Smooth muscle cell (in vitro differentiated cells): ENCODE data around the gene ZNF496. TPM values are rescaled to one million over a fixed set of nuclear protein-coding genes. Genes with fewer than 3 reads are reported as not detected.

Experiments used
- DNase-seq: peaks from one replicate; lab custom pipeline; 2025; ENCODE audit not compliant: unreplicated experiment; lab: John Stamatoyannopoulos, UW
- H2AFZ ChIP-seq: fragments of 200-600 bp; sonication (generic); 2 replicates; pipeline ENCODE4 v1.6.0; 2016; ENCODE audit warnings: antibody characterized with exemption, low read depth, mild to moderate bottlenecking
- H3F3A ChIP-seq: fragments of 200-600 bp; sonication (generic); 2 replicates; pipeline ENCODE4 v1.6.0; 2017; ENCODE audit warnings: antibody characterized with exemption, low read depth
- H3K27ac ChIP-seq: fragments of 200-600 bp; sonication (generic); 2 replicates; pipeline ENCODE4 v1.5.1; 2016; ENCODE audit warnings: low read depth, mild to moderate bottlenecking
- H3K27me3 ChIP-seq: fragments of 200-600 bp; sonication (generic); 2 replicates; pipeline ENCODE4 v1.6.1; 2016; ENCODE audit warnings: low read depth, mild to moderate bottlenecking
- H3K36me3 ChIP-seq: fragments of 200-600 bp; sonication (generic); 2 replicates; pipeline ENCODE4 v1.5.1; 2016; ENCODE audit warnings: low read depth
- H3K4me1 ChIP-seq: fragments of 200-600 bp; sonication (generic); 2 replicates; pipeline ENCODE4 v1.5.1; 2016; ENCODE audit warnings: low read depth
- H3K4me2 ChIP-seq: fragments of 200-600 bp; sonication (generic); 2 replicates; pipeline ENCODE4 v1.6.0; 2016; ENCODE audit warnings: mild to moderate bottlenecking
- H3K4me3 ChIP-seq: fragments of 200-600 bp; sonication (generic); 2 replicates; pipeline ENCODE4 v1.5.1; 2016; ENCODE audit warnings: mild to moderate bottlenecking
- H3K79me2 ChIP-seq: fragments of 200-600 bp; sonication (generic); 2 replicates; pipeline ENCODE4 v1.6.0; 2016; ENCODE audit warnings: low read depth, mild to moderate bottlenecking
- H3K9ac ChIP-seq: fragments of 200-600 bp; sonication (generic); 2 replicates; pipeline ENCODE4 v1.6.0; 2016; ENCODE audit warnings: low read depth
- H3K9me3 ChIP-seq: fragments of 200-600 bp; sonication (generic); replicated peaks from 2 replicates; pipeline ENCODE4 v1.5.1; 2016; ENCODE audit warnings: low read depth
- H4K20me1 ChIP-seq: fragments of 200-600 bp; sonication (generic); 2 replicates; pipeline ENCODE4 v1.6.0; 2016; ENCODE audit warnings: low read depth
- WGBS: methylation state at CpG from one replicate; pipeline ENCODE4 v1.1.7; 2016; ENCODE audit warnings: low lambda C conversion rate; 5-methylcytosine and 5-hydroxymethylcytosine counted together
- polyA plus RNA-seq: library from polyadenylated mRNA; unstranded; fragments of >200 nt; fragmentation: Nextera tagmentation; extraction: Ambion mirVana; gene quantifications from 2 replicates; pipeline ENCODE4 v1.2.1, GENCODE V29; 2016
- total RNA-seq: library from RNA; depleted of rRNA; stranded (reverse); fragments of >200 nt; gene quantifications from 2 replicates; pipeline ENCODE4 v1.2.3, GENCODE V29; 2014
- TF ChIP-seq, protein P1 (sequence below): fragments of 200-600 bp; sonication (generic); IDR thresholded peaks from 2 replicates; pipeline ENCODE4 v1.5.1; 2017; ENCODE audit warnings: borderline replicate concordance, mild to moderate bottlenecking, antibody characterized with exemption; ENCODE audit not compliant: insufficient read depth, poor library complexity, severe bottlenecking

The ZNF496 gene
- total and polyA plus RNA-seq, 2 experiments from 2014 or later, result 14.8 to 37.0 TPM

DNA sequence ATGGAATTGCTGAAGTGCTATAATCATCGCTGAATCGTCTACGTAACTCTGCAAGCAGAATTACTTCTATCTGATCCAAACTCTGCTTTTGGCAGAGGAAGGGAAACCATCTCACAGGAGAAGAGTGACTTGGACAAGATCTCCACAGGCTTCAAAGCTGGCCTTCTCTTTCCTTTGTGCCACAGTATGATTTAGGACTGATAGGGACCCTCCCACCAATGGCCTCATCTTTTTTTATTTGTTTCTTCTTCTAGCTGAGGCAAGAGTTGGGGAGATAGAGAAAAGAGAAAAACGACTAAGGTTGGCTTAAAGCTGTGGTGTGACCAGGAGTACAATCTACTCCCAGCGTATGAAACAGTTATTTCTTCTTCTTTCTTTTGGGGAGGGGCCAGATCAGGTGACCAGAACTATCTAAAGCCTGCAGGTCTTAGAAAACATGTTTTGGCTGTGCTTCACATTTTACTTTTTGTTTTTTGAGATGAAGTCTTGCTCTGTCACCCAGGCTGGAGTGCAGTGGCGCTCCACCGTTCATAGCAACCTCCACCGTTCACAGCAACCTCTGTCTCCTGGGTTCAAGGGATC is 35.0 kb downstream of the ZNF496 start:
- Histone ChIP-seq H3K79me2 (no peaks in the 10 kb centered on the region), H3K9me3 (no peaks in the 10 kb centered on the region), H3K27me3 (no peaks in the 10 kb centered on the region), H2AFZ (no peak overlapping the region), H3K36me3 (no peaks in the 10 kb centered on the region), H3K4me3 (no peak overlapping the region), H4K20me1 (no peaks in the 10 kb centered on the region), H3K4me1 (peaks cover 22% of the 10 kb centered on the region), H3K4me2 (no peak overlapping the region), H3K9ac (no peak overlapping the region), H3F3A (no peaks in the 10 kb centered on the region), H3K27ac (no peak overlapping the region)
- no peak for DNase-seq
- 96% methylated on average over 8 of the region's 8 CpGs for WGBS
- TF ChIP-seq, protein P1, sequence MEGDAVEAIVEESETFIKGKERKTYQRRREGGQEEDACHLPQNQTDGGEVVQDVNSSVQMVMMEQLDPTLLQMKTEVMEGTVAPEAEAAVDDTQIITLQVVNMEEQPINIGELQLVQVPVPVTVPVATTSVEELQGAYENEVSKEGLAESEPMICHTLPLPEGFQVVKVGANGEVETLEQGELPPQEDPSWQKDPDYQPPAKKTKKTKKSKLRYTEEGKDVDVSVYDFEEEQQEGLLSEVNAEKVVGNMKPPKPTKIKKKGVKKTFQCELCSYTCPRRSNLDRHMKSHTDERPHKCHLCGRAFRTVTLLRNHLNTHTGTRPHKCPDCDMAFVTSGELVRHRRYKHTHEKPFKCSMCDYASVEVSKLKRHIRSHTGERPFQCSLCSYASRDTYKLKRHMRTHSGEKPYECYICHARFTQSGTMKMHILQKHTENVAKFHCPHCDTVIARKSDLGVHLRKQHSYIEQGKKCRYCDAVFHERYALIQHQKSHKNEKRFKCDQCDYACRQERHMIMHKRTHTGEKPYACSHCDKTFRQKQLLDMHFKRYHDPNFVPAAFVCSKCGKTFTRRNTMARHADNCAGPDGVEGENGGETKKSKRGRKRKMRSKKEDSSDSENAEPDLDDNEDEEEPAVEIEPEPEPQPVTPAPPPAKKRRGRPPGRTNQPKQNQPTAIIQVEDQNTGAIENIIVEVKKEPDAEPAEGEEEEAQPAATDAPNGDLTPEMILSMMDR, result no peak

DNA sequence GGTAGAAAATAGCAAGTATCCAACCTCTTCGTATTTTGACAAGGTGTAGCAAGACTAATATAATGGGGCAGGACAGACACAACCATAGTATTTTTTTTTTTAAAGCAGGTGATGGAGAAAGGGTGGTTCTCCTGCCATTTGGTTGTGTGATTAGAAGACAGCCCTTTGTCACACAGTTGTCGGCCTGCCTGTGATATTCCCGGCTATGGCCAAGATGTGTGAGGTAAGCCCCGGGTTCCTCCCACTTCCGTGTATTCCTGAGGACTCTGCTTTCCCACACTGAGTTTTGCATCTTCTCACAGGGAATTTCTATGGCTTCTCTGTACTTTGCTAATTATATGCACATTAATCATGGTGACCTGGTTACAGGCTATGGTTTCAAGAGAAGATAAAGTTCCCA is 35.9 kb downstream of the ZNF496 start:
- TF ChIP-seq, protein P1, result no peak
- 76% methylated on average over 5 of the region's 5 CpGs for WGBS
- no peaks in the 10 kb centered on the region for H3K36me3 ChIP-seq
- no peaks in the 10 kb centered on the region for H3K79me2 ChIP-seq
- H3F3A ChIP-seq, result no peaks in the 10 kb centered on the region
- H3K4me1 ChIP-seq, result peaks cover 22% of the 10 kb centered on the region
- H3K4me3 ChIP-seq, result no peak overlapping the region
- no peaks in the 10 kb centered on the region for H3K9me3 ChIP-seq
- H3K9ac ChIP-seq, result no peak overlapping the region
- H4K20me1 ChIP-seq, result no peaks in the 10 kb centered on the region
- H3K4me2 ChIP-seq, result no peak overlapping the region
- H3K27ac ChIP-seq, result no peak overlapping the region
- no peak overlapping the region for H2AFZ ChIP-seq
- no peaks in the 10 kb centered on the region for H3K27me3 ChIP-seq
- no peak for DNase-seq

DNA sequence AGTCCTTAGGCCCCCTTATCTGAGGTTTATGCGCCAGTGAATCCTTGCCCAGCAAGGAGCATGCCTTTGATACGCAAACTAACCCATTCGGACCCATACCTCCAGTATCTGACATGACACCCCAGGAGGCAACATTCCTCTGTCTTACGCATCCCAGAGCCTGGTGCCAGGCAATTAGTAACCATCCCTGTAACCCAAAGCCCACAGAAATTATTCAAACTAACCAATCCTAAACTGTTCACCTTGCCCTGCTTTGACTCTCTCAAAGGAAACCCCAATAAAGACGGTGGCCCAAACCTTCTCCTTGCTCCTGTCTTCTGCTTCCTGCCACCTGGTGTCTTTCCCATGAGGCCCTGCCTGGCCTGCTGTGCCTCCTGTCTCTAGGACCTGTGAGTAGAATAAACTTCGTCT is 36.4 kb downstream of the ZNF496 start:
- TF ChIP-seq, protein P1, result no peak
- H3F3A ChIP-seq, result no peaks in the 10 kb centered on the region
- H3K4me2 ChIP-seq, result peak overlapping the region; percentile 71
- 21% methylated on average over 6 of the region's 6 CpGs for WGBS
- H2AFZ ChIP-seq, result no peak overlapping the region
- H3K27me3 ChIP-seq, result no peaks in the 10 kb centered on the region
- no peaks in the 10 kb centered on the region for H3K9me3 ChIP-seq
- no peak overlapping the region for H3K4me3 ChIP-seq
- no peak overlapping the region for H3K9ac ChIP-seq
- H3K36me3 ChIP-seq, result no peaks in the 10 kb centered on the region
- H3K4me1 ChIP-seq, result peaks cover 22% of the 10 kb centered on the region
- no peaks in the 10 kb centered on the region for H3K79me2 ChIP-seq
- no peak for DNase-seq
- no peak overlapping the region for H3K27ac ChIP-seq
- no peaks in the 10 kb centered on the region for H4K20me1 ChIP-seq

DNA sequence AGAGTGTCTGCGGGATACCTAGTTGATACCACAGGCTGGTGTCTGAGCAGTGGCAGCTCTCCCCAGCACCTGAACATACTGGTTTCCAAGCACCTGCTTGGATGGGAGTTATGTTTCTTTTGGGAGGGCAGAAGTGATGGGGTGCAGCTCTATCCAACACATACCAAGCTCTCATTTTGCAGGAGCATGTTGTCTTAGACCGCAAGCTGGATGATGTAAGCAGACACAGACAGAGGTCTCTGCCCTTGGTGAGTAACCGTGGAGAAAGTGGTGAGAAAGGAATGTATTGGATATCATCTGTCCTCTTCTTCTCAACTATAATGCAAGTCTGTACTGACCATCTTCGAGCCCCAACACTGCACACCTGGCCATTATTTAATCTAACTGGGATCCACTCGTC is 37.4 kb downstream of the ZNF496 start:
- Histone ChIP-seq H3K27me3 (no peaks in the 10 kb centered on the region), H3K4me3 (no peak overlapping the region), H3K36me3 (no peaks in the 10 kb centered on the region), H3K79me2 (no peaks in the 10 kb centered on the region), H3F3A (no peaks in the 10 kb centered on the region), H3K4me1 (peaks cover 22% of the 10 kb centered on the region), H2AFZ (no peak overlapping the region), H3K9me3 (no peaks in the 10 kb centered on the region), H4K20me1 (no peaks in the 10 kb centered on the region), H3K27ac (peak overlapping the region; percentile 38), H3K4me2 (peak overlapping the region; percentile 71), H3K9ac (no peak overlapping the region)
- TF ChIP-seq, protein P1, result no peak
- DNase-seq, result no peak
- WGBS, result 61% methylated on average over 5 of the region's 5 CpGs
